ENCODE data around the gene MEX3B.
A peak's percentile ranks its signal among the peaks of the same experiment; 100 is the strongest.

MEX3B gene

GRCh38 chr15:82062479-82063454 is 16.9 kb upstream of the MEX3B start:
- H3K4me1 ChIP-seq (ENCODE audit: insufficient read depth, low read length) = peaks cover 1% of the 10 kb centered on the region; the same call in 1 of the 2 replicates
- no peaks in the 10 kb centered on the region; the same call in 1 of the 2 replicates for H3K9me3 ChIP-seq (ENCODE audit: control insufficient read depth, insufficient read depth, low read length)
- peak overlapping the region; percentile 28; the same call in 1 of the 2 replicates for H3K9ac ChIP-seq (ENCODE audit: low read depth, low read length)
- H3K36me3 ChIP-seq (ENCODE audit: insufficient read depth, low read length) = no peaks in the 10 kb centered on the region

- Histone ChIP-seq H3K4me1 (ENCODE audit: insufficient read depth, low read length) (peaks cover 12% of the 10 kb centered on the region), H3K36me3 (ENCODE audit: insufficient read depth, low read length) (no peaks in the 10 kb centered on the region), H3K9ac (ENCODE audit: low read depth, low read length) (no peak overlapping the region), H3K9me3 (ENCODE audit: control insufficient read depth, insufficient read depth, low read length) (no peaks in the 10 kb centered on the region; the same call in 1 of the 2 replicates)
Observed at GRCh38 chr15:82060817-82061216, 15.0 kb upstream of the MEX3B start.

GRCh38 chr15:82058517-82059204 is 12.8 kb upstream of the MEX3B start:
- peak overlapping the region; percentile 35; the same call in 1 of the 2 replicates for H3K9ac ChIP-seq (ENCODE audit: low read depth, low read length)
- H3K4me1 ChIP-seq (ENCODE audit: insufficient read depth, low read length) = peaks cover 12% of the 10 kb centered on the region
- H3K9me3 ChIP-seq (ENCODE audit: control insufficient read depth, insufficient read depth, low read length) = no peaks in the 10 kb centered on the region
- no peaks in the 10 kb centered on the region for H3K36me3 ChIP-seq (ENCODE audit: insufficient read depth, low read length)

- no peaks in the 10 kb centered on the region for H3K36me3 ChIP-seq (ENCODE audit: insufficient read depth, low read length)
- H3K9me3 ChIP-seq (ENCODE audit: control insufficient read depth, insufficient read depth, low read length) = no peaks in the 10 kb centered on the region
- peaks cover 12% of the 10 kb centered on the region for H3K4me1 ChIP-seq (ENCODE audit: insufficient read depth, low read length)
- peak overlapping the region; percentile 35; the same call in 1 of the 2 replicates for H3K9ac ChIP-seq (ENCODE audit: low read depth, low read length)
Observed at GRCh38 chr15:82058026-82058425, 12.2 kb upstream of the MEX3B start.

GRCh38 chr15:82056958-82057823 is 11.4 kb upstream of the MEX3B start:
- no peaks in the 10 kb centered on the region for H3K36me3 ChIP-seq (ENCODE audit: insufficient read depth, low read length)
- peaks cover 12% of the 10 kb centered on the region for H3K4me1 ChIP-seq (ENCODE audit: insufficient read depth, low read length)

GRCh38 chr15:82052751-82053150 is 6.9 kb upstream of the MEX3B start:
- H3K9me3 ChIP-seq (ENCODE audit: control insufficient read depth, insufficient read depth, low read length) = no peaks in the 10 kb centered on the region

More at GRCh38 chr15:82056958-82057823, 11.4 kb upstream of the MEX3B start:
- Histone ChIP-seq H3K9ac (ENCODE audit: low read depth, low read length) (peak overlapping the region; percentile 35; the same call in 1 of the 2 replicates), H3K9me3 (ENCODE audit: control insufficient read depth, insufficient read depth, low read length) (no peaks in the 10 kb centered on the region)

GRCh38 chr15:82051664-82052063 is 5.8 kb upstream of the MEX3B start:
- H3K9me3 ChIP-seq (ENCODE audit: control insufficient read depth, insufficient read depth, low read length) = no peaks in the 10 kb centered on the region

More at GRCh38 chr15:82052751-82053150, 6.9 kb upstream of the MEX3B start:
- Histone ChIP-seq H3K4me1 (ENCODE audit: insufficient read depth, low read length) (peaks cover 11% of the 10 kb centered on the region), H3K9ac (ENCODE audit: low read depth, low read length) (no peak overlapping the region), H3K36me3 (ENCODE audit: insufficient read depth, low read length) (no peaks in the 10 kb centered on the region)

GRCh38 chr15:82048811-82049210 is 3.0 kb upstream of the MEX3B start:
- Histone ChIP-seq H3K9ac (ENCODE audit: low read depth, low read length) (no peak overlapping the region), H3K9me3 (ENCODE audit: control insufficient read depth, insufficient read depth, low read length) (no peaks in the 10 kb centered on the region), H3K36me3 (ENCODE audit: insufficient read depth, low read length) (no peaks in the 10 kb centered on the region), H3K4me1 (ENCODE audit: insufficient read depth, low read length) (no peaks in the 10 kb centered on the region; the same call in 1 of the 2 replicates)

More at GRCh38 chr15:82051664-82052063, 5.8 kb upstream of the MEX3B start:
- Histone ChIP-seq H3K36me3 (ENCODE audit: insufficient read depth, low read length) (no peaks in the 10 kb centered on the region), H3K9ac (ENCODE audit: low read depth, low read length) (no peak overlapping the region), H3K4me1 (ENCODE audit: insufficient read depth, low read length) (no peaks in the 10 kb centered on the region; the same call in 1 of the 2 replicates)

- Histone ChIP-seq H3K9ac (ENCODE audit: low read depth, low read length) (peak overlapping the region; percentile 64), H3K36me3 (ENCODE audit: insufficient read depth, low read length) (no peaks in the 10 kb centered on the region), H3K4me1 (ENCODE audit: insufficient read depth, low read length) (no peaks in the 10 kb centered on the region; the same call in 1 of the 2 replicates), H3K9me3 (ENCODE audit: control insufficient read depth, insufficient read depth, low read length) (no peaks in the 10 kb centered on the region)
Observed at GRCh38 chr15:82047453-82048400, 1.9 kb upstream of the MEX3B start.

GRCh38 chr15:82046666-82047452 is 1.0 kb upstream of the MEX3B start:
- no peaks in the 10 kb centered on the region for H3K36me3 ChIP-seq (ENCODE audit: insufficient read depth, low read length)
- H3K4me1 ChIP-seq (ENCODE audit: insufficient read depth, low read length) = no peaks in the 10 kb centered on the region; the same call in 1 of the 2 replicates

GRCh38 chr15:82045179-82045891 is 483 bp downstream of the MEX3B start:
- Histone ChIP-seq H3K9me3 (ENCODE audit: control insufficient read depth, insufficient read depth, low read length) (no peaks in the 10 kb centered on the region), H3K9ac (ENCODE audit: low read depth, low read length) (peak overlapping the region; percentile 73), H3K36me3 (ENCODE audit: insufficient read depth, low read length) (no peaks in the 10 kb centered on the region), H3K4me1 (ENCODE audit: insufficient read depth, low read length) (peaks cover 4% of the 10 kb centered on the region)

More at GRCh38 chr15:82046666-82047452, 1.0 kb upstream of the MEX3B start:
- Histone ChIP-seq H3K9me3 (ENCODE audit: control insufficient read depth, insufficient read depth, low read length) (no peaks in the 10 kb centered on the region), H3K9ac (ENCODE audit: low read depth, low read length) (peak overlapping the region; percentile 96)
